GM12864 (cell line): ENCODE measurements around the gene CRADD.

ENCODE experiments used
- DNase-seq: peaks from one replicate; pipeline ENCODE4 v3.0.0-alpha.2; 2011; ENCODE audit warnings: low read depth
- H3K4me3 ChIP-seq: 2 replicates; pipeline ENCODE4 v1.5.1; 2011; ENCODE audit warnings: mild to moderate bottlenecking, low read depth, low read length, control low read depth
- CTCF ChIP-seq: IDR thresholded peaks from 2 replicates; pipeline ENCODE4 v1.5.1; 2011; ENCODE audit warnings: low read depth, mild to moderate bottlenecking, moderate library complexity, low read length, control low read depth, inconsistent platforms; ENCODE audit errors: missing control alignments

CRADD gene

GRCh38 chr12:93642751-93643150 is 34.4 kb upstream of the CRADD start:
- TF ChIP-seq CTCF = no peak
- no peak for DNase-seq
- no peak overlapping the region for H3K4me3 ChIP-seq

- TF ChIP-seq CTCF = no peak
- no peak for DNase-seq
- H3K4me3 ChIP-seq = no peak overlapping the region
Measured at GRCh38 chr12:93645702-93646101, 31.5 kb upstream of the CRADD start.

- no peak for TF ChIP-seq CTCF
- H3K4me3 ChIP-seq = no peak overlapping the region
- DNase-seq = no peak
Measured at GRCh38 chr12:93650626-93651025, 26.5 kb upstream of the CRADD start.

- DNase-seq = no peak
- no peak for TF ChIP-seq CTCF
- no peak overlapping the region for H3K4me3 ChIP-seq
Measured at GRCh38 chr12:93653079-93653478, 24.1 kb upstream of the CRADD start.

- DNase-seq = no peak
- no peak overlapping the region for H3K4me3 ChIP-seq
- no peak for TF ChIP-seq CTCF
Measured at GRCh38 chr12:93653712-93654111, 23.5 kb upstream of the CRADD start.

GRCh38 chr12:93654421-93654820 is 22.8 kb upstream of the CRADD start:
- TF ChIP-seq CTCF = no peak
- no peak overlapping the region for H3K4me3 ChIP-seq
- no peak for DNase-seq

- no peak overlapping the region for H3K4me3 ChIP-seq
- no peak for TF ChIP-seq CTCF
Measured at GRCh38 chr12:93657071-93657470, 20.1 kb upstream of the CRADD start.

More at GRCh38 chr12:93657071-93657470, 20.1 kb upstream of the CRADD start:
- no peak for DNase-seq
